SK-N-SH (cell line): ENCODE results near the gene CASD1. TPM values are rescaled to one million over a fixed set of nuclear protein-coding genes. Genes with fewer than 3 reads are reported as not detected.

Source experiments
- CTCF ChIA-PET: fragments of 300-600, 350-600 bp; formaldehyde crosslinking; extraction: SDS; loops from one replicate; lab custom pipeline; 2021; lab: Yijun Ruan, JAX
- POLR2A ChIA-PET: fragments of 350-600 bp; sonication (Branson Sonifier 250); formaldehyde crosslinking; extraction: SDS; loops from one replicate; lab custom pipeline; 2020; ENCODE audit warnings: antibody characterized with exemption, inconsistent platforms; lab: Yijun Ruan, JAX
- DNase-seq: peaks from one replicate; pipeline ENCODE4 v3.0.0; 2012
- H2AFZ ChIP-seq: fragments of 200-600 bp; sonication (generic); 2 replicates; pipeline ENCODE4 v1.8.1; 2016; ENCODE audit warnings: antibody characterized with exemption, mild to moderate bottlenecking, low read depth
- H3F3A ChIP-seq: fragments of 200-600 bp; sonication (generic); replicated peaks from 2 replicates; pipeline ENCODE3; 2016; ENCODE audit warnings: antibody characterized with exemption, mild to moderate bottlenecking; ENCODE audit not compliant: insufficient read depth
- H3K27ac ChIP-seq, 2 experiments: fragments of 200-500 bp in 1 of 2; fragments of 200-600 bp in 1 of 2; sonication (Bioruptor generic) in 1 of 2; sonication (generic), shearing (Covaris generic) in 1 of 2; 2 replicates each; pipeline versions ENCODE4 v1.5.1 to v1.6.1; 2014 to 2016; ENCODE audit warnings: low read depth in 2 of 2, inconsistent platforms in 1 of 2, low read length in 1 of 2, mild to moderate bottlenecking in 1 of 2, mixed read lengths in 1 of 2
- H3K27me3 ChIP-seq: fragments of 200-600 bp; sonication (generic), shearing (Covaris generic); 2 replicates; pipeline ENCODE4 v1.6.1; 2016; ENCODE audit warnings: mixed run types; ENCODE audit not compliant: insufficient read depth
- H3K36me3 ChIP-seq, 2 experiments: fragments of 200-500 bp in 1 of 2; fragments of 200-600 bp in 1 of 2; sonication (Bioruptor generic) in 1 of 2; sonication (generic) in 1 of 2; replicated peaks in 1 of 2; 2 replicates each; pipeline versions ENCODE3 to v1.5.1; 2014 to 2016; ENCODE audit warnings: low read length in 1 of 2, mild to moderate bottlenecking in 1 of 2; ENCODE audit not compliant: insufficient read depth in 2 of 2, control insufficient read depth in 1 of 2
- H3K4me1 ChIP-seq, 2 experiments: fragments of 200-500 bp in 1 of 2; fragments of 200-600 bp in 1 of 2; sonication (Bioruptor generic) in 1 of 2; sonication (generic), shearing (Covaris generic) in 1 of 2; 2 replicates each; pipeline versions ENCODE4 v1.5.1 to v1.6.1; 2014 to 2016; ENCODE audit warnings: low read depth in 1 of 2, low read length in 1 of 2, mixed run types in 1 of 2; ENCODE audit not compliant: insufficient read depth in 2 of 2, control insufficient read depth in 1 of 2
- H3K4me2 ChIP-seq: fragments of 200-600 bp; sonication (generic), shearing (Covaris generic); 2 replicates; pipeline ENCODE4 v1.6.1; 2017; ENCODE audit warnings: mixed run types
- H3K4me3 ChIP-seq, 2 experiments: fragments of 200-500 bp in 1 of 2; fragments of 200-600 bp in 1 of 2; sonication (Bioruptor generic) in 1 of 2; sonication (generic), shearing (Covaris generic) in 1 of 2; 2 replicates each; pipeline versions ENCODE4 v1.5.1 to v1.8.1; 2014 to 2016; ENCODE audit warnings: low read depth in 2 of 2, inconsistent platforms in 1 of 2, low read length in 1 of 2, mild to moderate bottlenecking in 1 of 2, mixed read lengths in 1 of 2, moderate library complexity in 1 of 2
- H3K79me2 ChIP-seq: fragments of 200-600 bp; sonication (generic); 2 replicates; pipeline ENCODE4 v1.8.1; 2017; ENCODE audit warnings: mild to moderate bottlenecking; ENCODE audit not compliant: insufficient read depth
- H3K9ac ChIP-seq: fragments of 200-600 bp; sonication (generic); 2 replicates; pipeline ENCODE4 v1.6.1; 2017; ENCODE audit warnings: mixed run types
- H3K9me2 ChIP-seq: fragments of 200-600 bp; sonication (generic); 2 replicates; pipeline ENCODE4 v1.6.1; 2017; ENCODE audit warnings: mixed run types
- H3K9me3 ChIP-seq: fragments of 200-600 bp; sonication (generic); 2 replicates; pipeline ENCODE4 v1.6.1; 2017; ENCODE audit warnings: mixed run types, mild to moderate bottlenecking, moderate library complexity
- H4K20me1 ChIP-seq: fragments of 200-600 bp; sonication (generic); 2 replicates; pipeline ENCODE4 v1.6.1; 2017; ENCODE audit warnings: mild to moderate bottlenecking, mixed run types; ENCODE audit not compliant: insufficient read depth
- CHD2 ChIP-seq: fragments of 150-350 bp; IDR thresholded peaks from 2 replicates; pipeline ENCODE4 v1.6.1; 2018; ENCODE audit warnings: low read length; ENCODE audit not compliant: partially characterized antibody
- CTCF ChIP-seq: fragments of 200-600 bp; sonication (generic); IDR thresholded peaks from 2 replicates; pipeline ENCODE4 v1.6.1; 2017; ENCODE audit warnings: antibody characterized with exemption, mild to moderate bottlenecking, moderate library complexity
- EP300 ChIP-seq, 2 experiments: IDR thresholded peaks; 2 replicates each; pipeline versions ENCODE4 v1.4.0 to v1.6.1; 2012; ENCODE audit warnings: borderline replicate concordance in 1 of 2, low read depth in 1 of 2, low read length in 1 of 2
- EZH2phosphoT487 ChIP-seq: fragments of 200-600 bp; sonication (generic); IDR thresholded peaks from 2 replicates; pipeline ENCODE4 v1.6.1; 2017; ENCODE audit warnings: low read depth, mixed run types, mild to moderate bottlenecking, antibody characterized with exemption, moderate library complexity, borderline replicate concordance
- FOXM1 ChIP-seq: IDR thresholded peaks from 2 replicates; pipeline ENCODE4 v1.4.0; 2012; ENCODE audit warnings: low read depth, mild to moderate bottlenecking
- MEF2A ChIP-seq: IDR thresholded peaks from 2 replicates; pipeline ENCODE4 v1.4.0; 2012; ENCODE audit warnings: low read depth, borderline replicate concordance
- NFIC ChIP-seq: IDR thresholded peaks from 2 replicates; pipeline ENCODE4 v1.4.0; 2012; ENCODE audit warnings: borderline replicate concordance
- PBX3 ChIP-seq: IDR thresholded peaks from 2 replicates; pipeline ENCODE4; 2012
- POLR2AphosphoS5 ChIP-seq: IDR thresholded peaks from 2 replicates; pipeline ENCODE4 v1.6.1; 2012; ENCODE audit warnings: low read depth, low read length
- RAD21 ChIP-seq: IDR thresholded peaks from 2 replicates; pipeline ENCODE4 v1.6.1; 2012; ENCODE audit warnings: mild to moderate bottlenecking, low read length
- RCOR1 ChIP-seq: fragments of 150-350 bp; IDR thresholded peaks from 2 replicates; pipeline ENCODE4 v1.6.1; 2017; ENCODE audit warnings: antibody characterized with exemption, low read length
- SIN3A ChIP-seq: IDR thresholded peaks from 2 replicates; pipeline ENCODE4 v1.6.1; 2012; ENCODE audit warnings: low read depth, mild to moderate bottlenecking, low read length, moderate library complexity, borderline replicate concordance
- SMC3 ChIP-seq: IDR thresholded peaks from 2 replicates; pipeline ENCODE4 v1.6.1; 2012; ENCODE audit warnings: low read depth, low read length, improper control_type of control experiment
- TEAD4 ChIP-seq: IDR thresholded peaks from 2 replicates; pipeline ENCODE4 v1.4.0; 2012; ENCODE audit warnings: mild to moderate bottlenecking, borderline replicate concordance; ENCODE audit not compliant: insufficient read depth
- USF2 ChIP-seq: fragments of 150-350 bp; IDR thresholded peaks from 2 replicates; pipeline ENCODE4 v1.6.1; 2017; ENCODE audit warnings: antibody characterized with exemption, low read length, low read depth, borderline replicate concordance
- ZBTB33 ChIP-seq: IDR thresholded peaks from 2 replicates; pipeline ENCODE4 v1.4.0; 2012; ENCODE audit warnings: low read depth, borderline replicate concordance
- WGBS: methylation state at CpG from one replicate; pipeline ENCODE4 v1.1.6; 2017; ENCODE audit warnings: low lambda C conversion rate; 5-methylcytosine and 5-hydroxymethylcytosine counted together
- polyA plus RNA-seq, 3 experiments: library from polyadenylated mRNA; depleted of rRNA; stranded (reverse); fragments of >200 nt; gene quantifications; 2 replicates each; pipeline ENCODE4 v1.2.3, GENCODE V29; 2012
- TF ChIP-seq, protein P1 (sequence below): IDR thresholded peaks from 2 replicates; pipeline ENCODE4 v1.4.0; 2012; ENCODE audit warnings: low read depth
- TF ChIP-seq, protein P2 (sequence below): IDR thresholded peaks from 2 replicates; pipeline ENCODE4 v1.4.0; 2012; ENCODE audit warnings: low read depth, borderline replicate concordance
- TF ChIP-seq, protein P3 (sequence below): IDR thresholded peaks from 2 replicates; pipeline ENCODE4 v1.6.1; 2012; ENCODE audit warnings: mild to moderate bottlenecking, low read depth, low read length, moderate library complexity

The CASD1 gene
- polyA plus RNA-seq, 1 of the 3 experiments (the other 2 are of a cell fraction), result 8.5 TPM

DNA sequence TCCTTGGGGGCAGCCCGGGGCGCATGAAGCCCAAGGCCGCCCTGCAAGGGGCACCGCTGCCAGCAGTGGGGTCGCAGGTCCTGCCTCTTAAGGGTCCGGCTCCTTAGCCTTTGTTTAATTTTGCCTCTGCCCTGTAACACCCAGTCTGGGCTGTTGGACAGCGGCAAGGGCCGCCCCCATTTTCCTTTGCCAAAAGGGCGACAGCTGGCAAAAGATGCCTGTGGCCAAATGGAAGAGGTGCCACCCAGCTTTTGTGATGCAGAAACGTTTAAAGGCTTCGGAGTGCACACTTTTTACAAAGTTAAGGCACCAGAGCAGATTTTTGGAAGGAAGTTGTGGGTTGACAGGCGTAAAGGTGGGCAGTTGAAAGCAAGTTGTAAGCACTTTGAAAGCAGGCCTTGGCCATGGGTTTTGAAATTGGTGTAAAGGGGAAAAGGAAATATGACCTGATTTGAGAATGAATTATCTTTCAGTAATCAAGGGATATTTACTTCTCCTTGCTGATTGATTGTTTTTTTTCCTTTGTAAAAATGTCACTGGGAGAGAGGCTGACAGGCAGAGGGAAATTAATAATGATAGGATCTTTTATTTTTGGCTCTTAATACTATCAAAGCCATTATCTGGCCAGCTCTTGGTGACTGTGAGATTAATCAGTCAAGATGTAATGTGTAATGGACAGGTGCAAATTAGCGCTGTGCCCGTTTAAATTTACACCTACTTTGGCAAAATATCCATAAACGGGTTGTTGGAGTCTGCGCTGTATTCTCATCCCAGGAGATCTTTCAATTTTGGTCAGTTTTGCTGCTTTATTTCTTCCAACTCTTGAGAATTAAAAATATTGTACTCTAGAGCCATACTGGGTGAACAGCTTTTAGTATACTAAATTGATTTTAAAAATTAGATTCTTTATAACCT, 1.2 kb downstream of the CASD1 start:
- Histone ChIP-seq H2AFZ (peak overlapping the region; percentile 94; the same call in 1 of the 2 replicates), H3K4me3 (peak overlapping the region; percentile 92 to 93), H4K20me1 (peaks cover 17% of the 10 kb centered on the region; the same call in 1 of the 2 replicates), H3F3A (peaks cover 24% of the 10 kb centered on the region), H3K27ac (peak overlapping the region; percentile 72 to 98), H3K36me3 (peaks cover 5 to 7% of the 10 kb centered on the region in 2 experiments), H3K9me2 (no peaks in the 10 kb centered on the region), H3K27me3 (no peaks in the 10 kb centered on the region), H3K4me1 (peaks cover 20 to 49% of the 10 kb centered on the region in 2 experiments; a peak in 3 of 4 replicates), H3K9me3 (no peaks in the 10 kb centered on the region), H3K9ac (peak overlapping the region; percentile 83), H3K79me2 (peaks cover 55% of the 10 kb centered on the region), H3K4me2 (peak overlapping the region; percentile 96)
- ChIA-PET CTCF (interaction anchor here (0.7 to 2.1 kb wide), 3 partner anchors 67 to 212 kb away, joined by 3 to 13 read pairs (median 3); partner anchors contain the start of gene SGCE), POLR2A (interaction anchor here (1.3 kb wide), 1 partner anchor 144 kb away, joined by 3 read pairs; no protein-coding TSS in a partner anchor)
- WGBS, result 14% methylated on average over 16 of the region's 16 CpGs
- peak; percentile 27 for DNase-seq
- TF ChIP-seq SIN3A, result peak; percentile 45; the same call in 1 of the 2 replicates
- no peak for TF ChIP-seq TEAD4
- TF ChIP-seq, protein P1, sequence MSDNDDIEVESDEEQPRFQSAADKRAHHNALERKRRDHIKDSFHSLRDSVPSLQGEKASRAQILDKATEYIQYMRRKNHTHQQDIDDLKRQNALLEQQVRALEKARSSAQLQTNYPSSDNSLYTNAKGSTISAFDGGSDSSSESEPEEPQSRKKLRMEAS, result no peak
- TF ChIP-seq NFIC, result 0 out of 2 replicates have a peak, but pooled peaks have one; percentile 2
- TF ChIP-seq CHD2, result no peak
- no peak for TF ChIP-seq EZH2phosphoT487
- no peak for TF ChIP-seq SMC3
- peak; percentile 22; the same call in 1 of the 2 replicates for TF ChIP-seq RCOR1
- TF ChIP-seq, protein P2, sequence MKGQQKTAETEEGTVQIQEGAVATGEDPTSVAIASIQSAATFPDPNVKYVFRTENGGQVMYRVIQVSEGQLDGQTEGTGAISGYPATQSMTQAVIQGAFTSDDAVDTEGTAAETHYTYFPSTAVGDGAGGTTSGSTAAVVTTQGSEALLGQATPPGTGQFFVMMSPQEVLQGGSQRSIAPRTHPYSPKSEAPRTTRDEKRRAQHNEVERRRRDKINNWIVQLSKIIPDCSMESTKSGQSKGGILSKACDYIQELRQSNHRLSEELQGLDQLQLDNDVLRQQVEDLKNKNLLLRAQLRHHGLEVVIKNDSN, result no peak
- no peak for TF ChIP-seq RAD21
- TF ChIP-seq CTCF, result no peak
- TF ChIP-seq POLR2AphosphoS5, result no peak
- 0 out of 2 replicates have a peak, but pooled peaks have one; percentile 4 for TF ChIP-seq PBX3
- TF ChIP-seq, protein P3, sequence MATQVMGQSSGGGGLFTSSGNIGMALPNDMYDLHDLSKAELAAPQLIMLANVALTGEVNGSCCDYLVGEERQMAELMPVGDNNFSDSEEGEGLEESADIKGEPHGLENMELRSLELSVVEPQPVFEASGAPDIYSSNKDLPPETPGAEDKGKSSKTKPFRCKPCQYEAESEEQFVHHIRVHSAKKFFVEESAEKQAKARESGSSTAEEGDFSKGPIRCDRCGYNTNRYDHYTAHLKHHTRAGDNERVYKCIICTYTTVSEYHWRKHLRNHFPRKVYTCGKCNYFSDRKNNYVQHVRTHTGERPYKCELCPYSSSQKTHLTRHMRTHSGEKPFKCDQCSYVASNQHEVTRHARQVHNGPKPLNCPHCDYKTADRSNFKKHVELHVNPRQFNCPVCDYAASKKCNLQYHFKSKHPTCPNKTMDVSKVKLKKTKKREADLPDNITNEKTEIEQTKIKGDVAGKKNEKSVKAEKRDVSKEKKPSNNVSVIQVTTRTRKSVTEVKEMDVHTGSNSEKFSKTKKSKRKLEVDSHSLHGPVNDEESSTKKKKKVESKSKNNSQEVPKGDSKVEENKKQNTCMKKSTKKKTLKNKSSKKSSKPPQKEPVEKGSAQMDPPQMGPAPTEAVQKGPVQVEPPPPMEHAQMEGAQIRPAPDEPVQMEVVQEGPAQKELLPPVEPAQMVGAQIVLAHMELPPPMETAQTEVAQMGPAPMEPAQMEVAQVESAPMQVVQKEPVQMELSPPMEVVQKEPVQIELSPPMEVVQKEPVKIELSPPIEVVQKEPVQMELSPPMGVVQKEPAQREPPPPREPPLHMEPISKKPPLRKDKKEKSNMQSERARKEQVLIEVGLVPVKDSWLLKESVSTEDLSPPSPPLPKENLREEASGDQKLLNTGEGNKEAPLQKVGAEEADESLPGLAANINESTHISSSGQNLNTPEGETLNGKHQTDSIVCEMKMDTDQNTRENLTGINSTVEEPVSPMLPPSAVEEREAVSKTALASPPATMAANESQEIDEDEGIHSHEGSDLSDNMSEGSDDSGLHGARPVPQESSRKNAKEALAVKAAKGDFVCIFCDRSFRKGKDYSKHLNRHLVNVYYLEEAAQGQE, result peak; percentile 93
- peak; percentile 16 to 58; a peak in 2 of 4 replicates for TF ChIP-seq EP300 (IDR thresholded peaks at IDR 0.05; ENCODE audit: borderline replicate concordance in 1 of 2, low read depth in 1 of 2, low read length in 1 of 2)
- no peak for TF ChIP-seq ZBTB33
- no peak for TF ChIP-seq MEF2A
- no peak for TF ChIP-seq USF2
- TF ChIP-seq FOXM1, result no peak
